ENCODE measurements around the gene PRKCH.

Gene PRKCH

GRCh38 chr14:61321385-61322010 lies at the start of gene PRKCH:
Gene PRKCH, plus strand, starts transcription at chr14:61321579. Its CDS starts 523 bp downstream, at chr14:61322102.
- peak; percentile 64 for DNase-seq (ENCODE audit: low read depth, low spot score)

- DNase-seq (ENCODE audit: low read depth, low spot score) = no peak
Measured at GRCh38 chr14:61277232-61277631, 44.1 kb upstream of the PRKCH start.

- no peak for DNase-seq (ENCODE audit: low read depth, low spot score)
Measured at GRCh38 chr14:61277784-61278183, 43.6 kb upstream of the PRKCH start.

GRCh38 chr14:61279082-61279481 lies 42.3 kb upstream of the PRKCH start:
- DNase-seq (ENCODE audit: low read depth, low spot score) = no peak

DNA sequence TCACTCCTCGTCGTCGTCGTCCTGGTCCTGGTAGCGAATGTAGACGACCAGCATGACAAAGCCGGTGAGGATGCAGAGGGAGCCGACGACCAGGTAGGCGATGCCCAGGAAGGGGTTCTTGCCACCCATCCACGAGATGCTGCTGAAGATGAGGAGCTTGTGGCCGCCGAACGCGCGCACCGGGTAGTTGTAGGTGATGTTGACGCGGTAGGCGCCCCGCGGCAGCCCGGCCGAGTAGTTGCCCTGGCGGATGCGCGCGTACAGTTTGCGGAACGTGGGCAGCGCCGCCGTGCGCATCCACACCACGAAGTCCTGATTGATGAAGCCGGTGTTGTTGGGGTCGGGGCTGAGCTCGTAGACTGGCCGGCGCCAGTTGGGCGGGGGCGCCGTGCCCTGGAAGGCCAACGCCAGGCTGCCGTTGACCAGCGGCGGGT lies 41.3 kb upstream of the PRKCH start:
- peak; percentile 15 for DNase-seq (ENCODE audit: low read depth, low spot score)

- peak; percentile 66 for DNase-seq (ENCODE audit: low read depth, low spot score)
Measured at GRCh38 chr14:61280526-61281185, 40.7 kb upstream of the PRKCH start.

- DNase-seq (ENCODE audit: low read depth, low spot score) = no peak
Measured at GRCh38 chr14:61281186-61281947, 40.0 kb upstream of the PRKCH start, which contains the start of gene TMEM30B. Gene TMEM30B, minus strand, starts transcription at chr14:61281338. Its CDS starts 191 bp downstream, at chr14:61281147.

GRCh38 chr14:61281948-61282275 lies 39.5 kb upstream of the PRKCH start:
- no peak for DNase-seq (ENCODE audit: low read depth, low spot score)

GRCh38 chr14:61282746-61283145 lies 38.6 kb upstream of the PRKCH start:
- DNase-seq (ENCODE audit: low read depth, low spot score) = no peak

- no peak for DNase-seq (ENCODE audit: low read depth, low spot score)
Measured at GRCh38 chr14:61284001-61284400, 37.4 kb upstream of the PRKCH start.

DNA sequence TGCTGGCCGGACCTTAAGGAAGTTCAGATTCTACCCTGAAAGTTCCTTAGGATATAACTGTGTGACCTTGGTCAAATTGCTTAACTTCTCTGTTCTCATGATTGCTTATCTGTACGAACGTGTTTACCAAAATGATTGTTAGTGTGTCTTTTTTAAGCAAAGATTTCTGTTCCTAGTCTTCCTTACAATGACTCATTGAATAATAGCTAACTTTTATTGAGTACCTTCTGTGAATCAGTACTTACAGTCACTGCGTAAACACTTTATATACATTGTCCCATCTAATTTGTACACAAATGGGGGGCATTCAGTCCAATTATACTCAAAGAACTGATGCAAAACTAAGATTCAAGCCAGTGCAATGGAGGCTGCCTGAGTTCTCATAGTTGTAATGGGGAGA lies 36.0 kb upstream of the PRKCH start:
- DNase-seq (ENCODE audit: low read depth, low spot score) = no peak

- no peak for DNase-seq (ENCODE audit: low read depth, low spot score)
Measured at GRCh38 chr14:61287196-61287595, 34.2 kb upstream of the PRKCH start.

- no peak for DNase-seq (ENCODE audit: low read depth, low spot score)
Measured at GRCh38 chr14:61288228-61288627, 33.2 kb upstream of the PRKCH start.

DNA sequence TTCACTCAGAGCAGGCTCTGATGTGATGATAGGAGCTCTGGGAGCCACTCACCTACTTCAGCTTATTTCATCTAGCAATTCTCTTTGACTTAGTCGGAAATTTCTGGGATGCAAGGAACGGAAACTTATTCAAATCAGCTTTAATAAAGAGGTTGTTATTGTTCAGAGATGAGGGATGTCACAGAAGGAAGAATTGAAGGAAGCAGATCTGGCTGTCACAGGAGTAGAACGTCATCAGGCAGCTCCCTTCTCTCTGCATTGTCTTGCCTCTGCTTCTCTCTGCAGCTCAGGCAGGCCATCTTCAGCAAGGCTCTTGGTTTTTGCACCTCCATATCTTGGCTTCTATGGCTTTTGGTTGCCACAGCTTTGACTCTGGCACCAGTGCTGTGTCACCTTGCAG lies 32.7 kb upstream of the PRKCH start:
- no peak for DNase-seq (ENCODE audit: low read depth, low spot score)

- no peak for DNase-seq (ENCODE audit: low read depth, low spot score)
Measured at GRCh38 chr14:61290701-61291100, 30.7 kb upstream of the PRKCH start.

DNA sequence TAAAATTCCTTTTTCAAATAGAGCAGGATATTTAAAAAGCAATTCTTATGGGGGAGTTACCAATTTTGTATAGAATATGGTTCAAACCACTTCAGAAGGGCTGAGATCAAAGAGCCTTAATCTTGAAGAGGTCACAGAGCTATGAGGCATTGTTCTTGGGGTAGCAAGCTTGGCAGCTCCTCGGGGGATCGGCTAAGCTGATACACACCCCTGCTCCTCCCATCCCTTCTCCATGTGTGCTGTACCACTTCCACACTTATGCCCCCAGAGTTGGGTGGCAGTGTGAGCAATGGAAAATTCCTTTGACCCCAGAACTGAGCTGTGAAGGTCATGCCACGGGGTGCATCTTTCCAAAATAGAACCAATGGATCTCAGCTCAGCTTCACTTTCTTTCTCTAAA lies 25.2 kb upstream of the PRKCH start:
- DNase-seq (ENCODE audit: low read depth, low spot score) = no peak

GRCh38 chr14:61296719-61297502 lies 24.5 kb upstream of the PRKCH start:
- peak; percentile 57 for DNase-seq (ENCODE audit: low read depth, low spot score)

- DNase-seq (ENCODE audit: low read depth, low spot score) = no peak
Measured at GRCh38 chr14:61297581-61297980, 23.8 kb upstream of the PRKCH start.

GRCh38 chr14:61298824-61299223 lies 22.6 kb upstream of the PRKCH start:
- no peak for DNase-seq (ENCODE audit: low read depth, low spot score)

- no peak for DNase-seq (ENCODE audit: low read depth, low spot score)
Measured at GRCh38 chr14:61300209-61300608, 21.2 kb upstream of the PRKCH start.

DNA sequence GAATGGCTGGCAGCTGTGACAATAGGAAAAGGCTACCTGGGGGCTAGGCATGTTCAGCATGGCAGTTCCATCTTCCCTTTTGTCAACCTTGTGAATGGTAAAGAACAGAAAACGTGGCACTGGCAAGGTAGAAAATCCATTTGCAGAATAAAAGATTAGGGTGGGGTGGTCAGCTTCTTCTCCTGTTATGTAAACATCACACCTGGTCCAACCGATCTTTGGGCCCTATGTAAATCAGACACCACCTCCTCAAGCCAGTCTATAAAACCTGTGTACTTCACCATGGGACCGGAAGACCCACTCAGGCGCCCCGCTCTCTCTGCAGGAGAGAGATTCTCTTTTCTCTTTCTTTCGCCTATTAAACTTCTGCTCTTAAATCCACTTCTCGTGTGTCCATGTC lies 20.6 kb upstream of the PRKCH start:
- DNase-seq (ENCODE audit: low read depth, low spot score) = no peak

DNA sequence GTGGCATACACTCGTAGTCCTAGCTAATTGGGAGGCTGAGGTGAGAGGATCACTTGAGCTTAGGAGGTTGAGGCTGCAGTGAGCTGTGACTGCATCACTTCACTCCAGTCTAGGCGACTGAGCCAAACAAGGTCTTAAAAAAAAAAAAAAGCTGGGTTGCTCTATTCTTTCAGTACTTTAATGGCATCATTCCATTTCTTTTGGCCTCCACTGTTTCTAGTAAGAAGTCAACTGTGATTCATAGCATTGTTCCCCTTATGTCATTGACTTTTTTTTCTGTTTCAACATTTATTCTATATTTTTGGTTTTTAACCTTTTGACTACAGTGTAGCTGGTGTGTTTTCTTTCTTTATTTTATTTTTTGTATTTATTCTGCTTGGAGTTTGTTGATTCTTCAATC lies 16.7 kb upstream of the PRKCH start:
- DNase-seq (ENCODE audit: low read depth, low spot score) = no peak
